GM12865 (cell line): ENCODE measurements around the gene MEF2C.

Source experiments
- DNase-seq: peaks from one replicate; pipeline ENCODE4 v3.0.0; 2010; ENCODE audit warnings: low read depth
- H3K4me3 ChIP-seq: 2 replicates; pipeline ENCODE4 v1.5.1; 2011; ENCODE audit warnings: mild to moderate bottlenecking, low read depth, low read length, control low read depth
- TF ChIP-seq, protein P1 (sequence below): IDR thresholded peaks from 2 replicates; pipeline ENCODE4 v1.5.1; 2011; ENCODE audit warnings: low read length, control low read depth, low read depth, inconsistent platforms; ENCODE audit not compliant: insufficient read depth; ENCODE audit errors: missing control alignments

The MEF2C gene

GRCh38 chr5:88895681-88896501 lies 12.9 kb upstream of the MEF2C start:
- no peak for DNase-seq
- H3K4me3 ChIP-seq: no peak overlapping the region
- TF ChIP-seq, protein P1, sequence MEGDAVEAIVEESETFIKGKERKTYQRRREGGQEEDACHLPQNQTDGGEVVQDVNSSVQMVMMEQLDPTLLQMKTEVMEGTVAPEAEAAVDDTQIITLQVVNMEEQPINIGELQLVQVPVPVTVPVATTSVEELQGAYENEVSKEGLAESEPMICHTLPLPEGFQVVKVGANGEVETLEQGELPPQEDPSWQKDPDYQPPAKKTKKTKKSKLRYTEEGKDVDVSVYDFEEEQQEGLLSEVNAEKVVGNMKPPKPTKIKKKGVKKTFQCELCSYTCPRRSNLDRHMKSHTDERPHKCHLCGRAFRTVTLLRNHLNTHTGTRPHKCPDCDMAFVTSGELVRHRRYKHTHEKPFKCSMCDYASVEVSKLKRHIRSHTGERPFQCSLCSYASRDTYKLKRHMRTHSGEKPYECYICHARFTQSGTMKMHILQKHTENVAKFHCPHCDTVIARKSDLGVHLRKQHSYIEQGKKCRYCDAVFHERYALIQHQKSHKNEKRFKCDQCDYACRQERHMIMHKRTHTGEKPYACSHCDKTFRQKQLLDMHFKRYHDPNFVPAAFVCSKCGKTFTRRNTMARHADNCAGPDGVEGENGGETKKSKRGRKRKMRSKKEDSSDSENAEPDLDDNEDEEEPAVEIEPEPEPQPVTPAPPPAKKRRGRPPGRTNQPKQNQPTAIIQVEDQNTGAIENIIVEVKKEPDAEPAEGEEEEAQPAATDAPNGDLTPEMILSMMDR: no peak

- TF ChIP-seq, protein P1: no peak
- H3K4me3 ChIP-seq: no peak overlapping the region
- DNase-seq: no peak
These were observed 9.7 kb upstream of the MEF2C start for GRCh38 chr5:88892669-88893068.

GRCh38 chr5:88890070-88890781 lies 7.2 kb upstream of the MEF2C start:
- no peak for DNase-seq

DNA sequence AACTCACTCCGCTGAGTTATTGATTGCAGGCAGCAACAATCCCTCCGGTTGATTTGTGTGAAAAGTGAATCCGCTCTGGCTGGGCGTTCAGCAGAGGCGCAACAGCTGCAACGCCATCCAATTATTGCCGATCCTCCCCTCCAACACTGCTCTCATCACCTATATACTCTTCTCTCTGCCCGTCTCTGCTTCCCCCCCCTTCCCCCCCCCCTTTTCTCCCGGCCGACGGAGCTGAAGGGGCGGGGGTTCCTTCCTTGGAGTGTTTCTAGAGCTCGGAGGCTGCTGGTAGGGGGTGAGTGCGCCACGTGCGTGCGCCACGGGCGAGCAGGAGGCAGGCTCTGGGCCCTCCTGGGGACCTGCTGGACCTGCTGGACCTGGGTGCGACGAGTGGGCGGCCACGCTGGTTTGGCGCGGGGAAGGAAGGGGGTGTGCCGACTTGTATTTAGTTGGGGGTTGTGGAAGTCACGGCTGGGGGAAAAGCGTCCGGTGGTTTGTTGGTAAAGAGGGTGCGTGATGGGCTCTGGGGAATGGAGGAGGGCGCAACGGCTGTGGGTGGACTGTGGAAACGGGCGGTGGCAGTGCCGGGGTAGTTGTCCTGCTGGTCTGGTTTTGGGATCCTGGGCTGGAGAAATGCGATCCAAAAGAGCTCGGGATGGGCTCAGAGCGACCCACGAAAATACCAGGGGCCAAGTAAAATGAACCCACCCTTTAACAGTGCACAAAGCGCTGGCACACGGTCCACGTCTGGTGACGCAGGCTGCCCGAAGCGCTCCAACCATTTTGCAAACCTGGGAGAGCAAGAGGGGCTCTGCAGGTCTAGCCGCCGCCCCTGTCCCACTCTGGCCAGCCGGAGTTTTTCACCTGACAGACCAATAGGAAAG lies 6.4 kb upstream of the MEF2C start:
- TF ChIP-seq, protein P1: no peak
- DNase-seq: peak; percentile 86
- peak overlapping the region; percentile 94 for H3K4me3 ChIP-seq

More at GRCh38 chr5:88890070-88890781, 7.2 kb upstream of the MEF2C start:
- H3K4me3 ChIP-seq: peak overlapping the region; percentile 94
- TF ChIP-seq, protein P1: no peak

GRCh38 chr5:88888848-88889188 lies 5.8 kb upstream of the MEF2C start:
- DNase-seq: no peak
- TF ChIP-seq, protein P1: no peak
- peak overlapping the region; percentile 94 for H3K4me3 ChIP-seq

- TF ChIP-seq, protein P1: no peak
- H3K4me3 ChIP-seq: peak overlapping the region; percentile 94
- no peak for DNase-seq
These were observed 5.3 kb upstream of the MEF2C start for GRCh38 chr5:88888291-88888690.
